NCI-H128 (cell line): ENCODE data around the gene MCF2L.

ENCODE experiments used
- DNase-seq: peaks from one replicate; lab custom pipeline; 2025; ENCODE audit not compliant: unreplicated experiment; lab: John Stamatoyannopoulos, UW

MCF2L gene

GRCh38 chr13:113080901-113081521 lies 112.0 kb downstream of the MCF2L start:
- DNase-seq = no peak

- no peak for DNase-seq
Observed at GRCh38 chr13:113082198-113083021, 113.4 kb downstream of the MCF2L start.

- no peak for DNase-seq
Observed at GRCh38 chr13:113083022-113083373, 114.0 kb downstream of the MCF2L start.

DNA sequence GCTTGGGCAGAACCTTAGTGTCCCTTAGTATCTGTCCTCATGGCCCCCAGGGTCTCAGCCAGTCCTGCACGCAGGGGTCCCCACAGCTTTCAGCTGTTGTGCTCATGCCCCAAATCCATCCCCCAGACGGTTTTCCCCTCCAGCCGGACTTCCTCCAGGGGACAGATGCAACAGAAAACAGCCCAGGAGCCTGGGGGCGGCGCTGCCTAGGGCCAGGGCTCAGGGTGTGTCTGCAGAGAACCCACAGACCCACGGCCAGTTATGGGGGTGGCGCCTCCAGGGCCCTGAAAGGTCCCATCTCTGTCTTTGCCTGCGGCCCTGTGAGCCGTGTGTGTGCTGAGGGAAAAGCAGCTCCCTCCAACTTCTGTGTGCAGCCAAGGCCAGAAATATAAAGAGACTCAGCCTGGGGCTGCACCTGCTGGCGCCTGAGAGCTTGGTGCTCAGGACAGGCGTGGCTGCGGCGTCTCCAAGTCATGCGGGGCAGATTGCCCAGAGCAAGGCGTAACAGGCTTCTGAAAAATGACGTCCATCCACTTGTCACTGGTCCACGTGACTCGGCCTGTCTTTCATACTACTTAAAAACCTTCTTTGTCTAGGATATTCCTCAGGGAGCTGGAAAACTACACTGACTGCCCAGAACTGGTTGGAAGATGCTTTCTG lies 114.5 kb downstream of the MCF2L start:
- DNase-seq = peak; percentile 54

DNA sequence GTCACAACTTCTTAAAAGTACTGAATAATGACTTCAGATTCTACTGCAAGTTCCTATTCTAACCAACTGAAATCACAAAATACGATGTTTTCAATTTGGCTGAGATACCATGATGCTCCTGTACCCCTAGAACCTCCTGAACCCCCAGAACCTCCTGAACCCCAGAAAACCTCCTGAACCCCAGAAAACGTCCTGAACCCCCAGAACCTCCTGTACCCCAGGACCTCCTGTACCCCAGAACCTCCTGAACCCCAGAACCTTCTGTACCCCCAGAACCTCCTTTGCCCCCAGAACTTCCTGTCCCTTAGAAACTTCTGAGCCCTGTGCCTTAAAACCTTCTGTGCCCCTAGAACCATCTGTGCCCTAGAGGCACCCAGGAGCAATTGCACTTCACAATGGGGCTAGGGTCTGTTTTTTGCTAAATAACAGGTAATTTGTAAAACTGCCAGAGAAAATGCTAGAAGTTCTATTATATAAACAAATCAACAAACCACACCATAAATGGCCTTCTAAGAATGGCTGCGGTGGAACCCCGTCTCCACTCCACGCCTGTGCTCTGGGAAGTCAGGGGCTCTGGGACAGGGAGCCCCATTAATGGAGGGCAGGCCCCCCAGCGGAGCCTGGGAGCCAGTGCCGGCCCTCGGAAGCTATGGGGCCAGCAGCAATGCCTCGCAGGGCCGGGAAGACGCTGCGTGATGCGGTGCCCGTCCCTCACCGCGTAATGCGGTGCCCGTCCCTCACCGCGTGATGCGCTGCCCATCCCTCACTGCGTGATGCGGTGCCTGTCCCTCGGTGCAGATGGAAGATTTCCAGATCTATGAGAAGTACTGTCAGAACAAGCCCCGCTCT lies 115.3 kb downstream of the MCF2L start:
- DNase-seq = no peak

DNA sequence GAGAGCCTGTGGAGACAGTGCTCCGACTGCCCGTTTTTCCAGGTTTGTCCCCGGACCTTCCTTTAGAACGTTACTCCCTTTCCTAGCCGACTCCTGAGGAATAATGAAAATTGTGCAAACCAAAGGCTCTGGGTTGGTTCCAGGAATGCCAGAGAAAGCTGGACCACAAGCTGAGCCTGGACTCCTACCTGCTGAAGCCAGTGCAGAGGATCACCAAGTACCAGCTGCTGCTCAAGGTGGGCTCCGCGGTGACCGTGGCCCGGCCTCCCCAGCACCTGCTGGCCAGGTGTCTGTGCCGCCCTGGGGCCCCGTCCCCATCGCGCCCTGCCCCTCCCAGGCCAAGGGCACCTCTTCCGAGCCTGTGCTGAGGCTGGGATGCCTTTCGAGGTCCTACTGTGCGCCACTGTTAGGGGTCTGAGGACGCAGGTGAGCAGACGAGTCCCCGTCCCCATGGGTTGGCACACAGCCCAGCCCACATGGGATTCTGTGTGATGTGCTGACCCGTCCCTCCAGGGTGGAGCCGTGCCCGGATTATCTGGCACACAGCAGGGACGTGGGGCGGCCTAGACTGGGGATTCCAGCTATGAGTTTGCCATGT lies 116.0 kb downstream of the MCF2L start:
- DNase-seq = no peak

DNA sequence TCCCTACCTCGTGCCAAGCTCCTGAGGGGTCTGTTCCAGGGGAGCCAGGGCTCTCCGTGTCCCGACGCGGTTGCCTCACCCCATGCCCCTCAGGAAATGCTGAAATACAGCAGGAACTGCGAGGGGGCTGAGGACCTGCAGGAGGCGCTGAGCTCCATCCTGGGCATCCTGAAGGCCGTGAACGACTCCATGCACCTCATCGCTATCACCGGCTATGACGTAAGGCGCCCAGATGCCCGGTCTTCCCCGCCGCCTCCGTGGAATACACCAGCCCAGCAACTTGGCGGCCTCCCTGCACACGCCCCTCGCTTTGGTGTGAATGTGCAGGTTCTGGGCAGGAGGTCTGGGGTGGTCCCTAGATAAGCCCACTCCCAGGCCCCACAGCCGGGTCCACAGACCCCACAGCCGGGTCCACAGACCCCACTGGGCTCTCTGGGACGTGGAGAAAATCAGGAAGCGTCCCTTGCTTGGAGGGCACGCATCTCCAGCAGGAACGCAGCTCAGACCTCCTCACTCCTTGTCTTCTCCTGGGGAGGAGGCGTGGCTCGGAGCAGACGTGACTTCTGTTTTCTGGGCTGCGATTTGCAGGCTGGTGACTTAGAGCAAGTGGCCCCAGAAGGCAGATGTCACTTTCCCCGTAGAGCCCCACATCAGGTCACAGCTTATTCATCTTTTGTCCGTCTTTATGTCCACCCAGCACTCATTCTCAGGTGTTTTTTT lies 117.2 kb downstream of the MCF2L start:
- DNase-seq = no peak

DNA sequence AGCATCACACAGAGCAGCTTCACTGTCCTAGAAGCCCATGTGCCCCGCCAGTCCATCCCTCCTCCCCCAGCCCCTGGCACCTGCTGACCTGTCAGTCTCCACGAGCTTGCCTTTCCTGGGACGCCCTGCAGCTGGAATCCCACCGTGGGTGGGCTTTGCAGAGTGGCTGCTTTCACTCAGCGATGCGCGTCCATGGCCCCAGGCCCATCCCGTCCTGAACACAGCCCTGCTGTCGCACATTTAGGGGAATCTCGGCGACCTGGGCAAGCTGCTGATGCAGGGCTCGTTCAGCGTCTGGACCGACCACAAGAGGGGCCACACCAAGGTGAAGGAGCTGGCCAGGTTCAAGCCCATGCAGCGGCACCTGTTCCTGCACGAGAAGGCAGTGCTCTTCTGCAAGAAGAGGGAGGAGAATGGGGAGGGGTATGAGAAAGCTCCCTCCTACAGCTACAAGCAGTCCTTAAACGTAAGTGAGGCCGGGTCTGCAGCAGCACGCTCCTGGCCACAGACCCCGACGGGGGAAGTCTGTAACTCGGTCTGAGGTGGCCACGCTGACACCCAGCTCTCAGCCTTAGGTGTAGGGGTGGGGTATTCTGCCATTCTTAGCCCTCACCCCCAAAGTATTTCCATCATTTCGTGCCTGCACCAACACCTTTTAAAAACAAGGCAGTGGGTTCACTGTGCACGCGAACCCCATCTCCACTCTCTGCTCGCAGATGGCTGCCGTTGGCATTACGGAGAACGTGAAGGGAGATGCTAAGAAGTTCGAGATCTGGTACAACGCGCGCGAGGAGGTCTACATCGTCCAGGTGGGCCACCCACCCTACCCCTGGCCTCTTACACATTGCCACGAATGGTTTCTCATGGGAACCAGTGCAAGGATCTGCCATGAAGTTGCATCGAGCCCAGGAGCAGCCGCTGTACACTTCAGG lies 118.2 kb downstream of the MCF2L start:
- DNase-seq = no peak

DNA sequence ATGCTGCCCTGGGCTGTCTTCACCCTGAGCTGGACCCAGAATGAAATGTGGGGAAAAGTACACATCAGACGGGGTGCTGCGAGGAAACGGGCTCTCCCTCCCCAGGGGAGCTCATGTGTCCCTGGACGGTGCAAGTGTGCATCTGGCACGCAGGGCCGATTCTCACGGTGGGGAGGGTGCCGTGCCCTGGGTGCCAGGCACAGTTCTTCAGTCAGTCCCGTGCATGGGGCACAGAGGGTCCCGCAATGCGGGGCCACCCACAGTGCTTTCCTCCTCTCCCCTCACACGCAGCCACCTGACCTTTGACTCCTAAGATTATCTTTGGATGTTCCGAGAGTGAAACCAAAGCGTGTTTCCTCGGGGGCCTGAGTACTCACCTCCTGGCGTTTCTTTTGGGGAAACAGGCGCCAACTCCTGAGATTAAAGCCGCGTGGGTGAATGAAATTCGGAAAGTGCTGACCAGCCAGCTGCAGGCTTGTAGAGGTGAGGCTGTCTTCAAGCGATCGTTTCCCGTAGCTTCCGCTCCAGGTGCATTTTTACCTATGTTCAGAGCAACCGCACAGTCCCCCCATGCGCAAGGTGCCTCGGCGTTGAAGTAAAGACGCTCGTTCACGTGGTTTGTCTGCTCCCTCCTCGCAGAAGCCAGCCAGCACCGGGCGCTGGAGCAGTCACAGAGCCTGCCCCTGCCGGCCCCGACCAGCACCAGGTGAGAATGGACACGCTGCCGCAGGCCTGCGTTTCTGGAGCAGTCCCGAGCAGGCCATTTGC lies 119.1 kb downstream of the MCF2L start:
- DNase-seq = no peak

GRCh38 chr13:113088691-113089020 lies 119.6 kb downstream of the MCF2L start:
- no peak for DNase-seq

GRCh38 chr13:113089693-113090414 lies 120.8 kb downstream of the MCF2L start:
- DNase-seq = no peak

DNA sequence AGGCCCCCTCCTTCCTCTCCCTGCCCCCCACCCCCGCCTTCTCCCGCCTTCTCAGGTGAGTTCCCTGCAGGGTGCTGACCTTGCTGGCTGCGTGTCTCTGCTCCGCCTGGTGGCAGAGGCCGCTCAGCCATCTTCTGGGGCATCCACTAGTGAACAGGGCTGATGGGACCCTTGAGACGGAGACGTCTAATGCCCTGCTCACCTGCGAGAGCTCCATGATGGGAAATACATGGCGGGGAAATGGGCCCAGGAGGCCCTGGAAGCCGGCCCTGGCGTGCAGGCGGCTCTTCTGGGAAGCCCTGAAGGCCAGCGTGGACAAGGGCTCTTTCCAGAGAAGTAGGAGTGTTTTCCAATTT lies 121.4 kb downstream of the MCF2L start:
- DNase-seq = no peak

GRCh38 chr13:113090806-113091205 lies 121.8 kb downstream of the MCF2L start:
- no peak for DNase-seq

DNA sequence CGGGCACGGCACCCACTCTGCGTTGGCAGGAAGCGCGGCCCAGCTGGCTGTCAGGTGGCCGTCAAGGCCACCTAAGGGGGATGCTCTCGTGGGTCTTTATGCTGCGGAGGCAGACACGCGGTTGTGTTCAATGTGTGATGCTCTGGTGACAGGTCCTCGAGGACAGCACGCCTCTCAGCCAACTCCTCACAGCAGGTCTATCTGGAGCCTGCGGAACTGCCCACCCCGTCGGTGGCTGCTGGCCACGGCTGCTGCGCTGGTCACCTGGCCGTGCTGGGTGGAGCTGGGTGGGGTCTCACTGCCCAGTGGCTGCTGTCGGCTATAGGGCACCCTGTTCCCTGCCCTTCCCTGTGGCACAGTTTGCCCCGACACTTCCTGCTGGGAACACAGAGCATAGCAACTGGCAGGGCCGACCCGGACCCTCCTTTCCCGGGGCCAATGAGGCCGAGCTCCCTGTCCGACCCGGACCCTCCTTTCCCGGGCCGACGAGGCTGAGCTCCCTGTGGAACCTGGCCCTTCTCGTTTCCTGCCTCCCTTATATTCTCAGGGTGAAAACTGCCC lies 122.3 kb downstream of the MCF2L start:
- DNase-seq = no peak

- no peak for DNase-seq
Observed at GRCh38 chr13:113091891-113092775, 123.1 kb downstream of the MCF2L start.

DNA sequence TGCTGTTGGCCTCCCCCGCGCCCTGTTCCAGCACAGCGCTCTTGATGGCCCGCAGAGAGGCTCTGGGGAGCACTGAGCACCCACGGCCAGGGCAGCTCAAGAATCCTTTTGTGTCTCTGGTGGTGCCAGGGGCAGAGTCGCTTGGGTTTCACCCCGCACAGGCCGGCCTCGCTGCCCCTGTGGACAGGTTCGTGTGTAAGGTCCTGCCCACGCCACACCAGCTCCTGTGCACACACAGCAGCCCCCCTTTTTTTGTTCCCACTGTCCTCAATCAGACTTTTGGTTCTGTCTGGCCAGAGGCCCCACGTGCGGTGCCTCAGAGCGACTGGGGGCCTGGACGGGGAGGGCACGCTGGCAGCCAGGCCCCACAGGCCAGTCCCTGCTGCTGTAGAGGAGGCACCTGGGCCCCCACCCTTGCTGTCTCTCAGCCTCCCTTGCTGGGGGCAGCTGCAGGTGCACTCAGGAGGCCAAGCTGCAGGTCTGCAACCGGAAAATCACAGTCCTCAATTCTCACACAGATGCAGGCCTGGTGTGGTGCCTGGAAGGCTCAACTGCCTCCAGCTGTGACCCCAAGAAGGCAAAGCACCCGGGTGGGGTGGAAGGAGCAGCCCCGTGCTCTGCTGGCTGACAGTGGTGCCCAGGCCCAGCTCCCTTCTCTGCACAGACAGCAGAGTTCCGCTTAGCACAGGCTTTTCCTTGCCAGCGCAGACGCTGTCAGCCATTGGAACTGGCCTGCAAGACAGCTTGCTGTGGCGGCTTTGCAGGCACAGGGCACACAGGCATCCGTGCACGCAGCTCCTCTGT lies 124.0 kb downstream of the MCF2L start:
- no peak for DNase-seq
